ENCODE data around the gene HOXC13. TPM values are rescaled to one million over a fixed set of nuclear protein-coding genes. Genes with fewer than 3 reads are reported as not detected.
A peak's percentile ranks its signal among the peaks of the same experiment; 100 is the strongest.

HOXC13 gene
- total and polyA plus RNA-seq, 8 donors = not detected

- intact Hi-C loops (cut with DNase I) = no loop called here
- peaks cover 100% of the 10 kb centered on the region in 2 donors for H3K27me3 ChIP-seq
Measured at GRCh38 chr12:53990311-53991076, 51.9 kb downstream of the HOXC13 start.

DNA sequence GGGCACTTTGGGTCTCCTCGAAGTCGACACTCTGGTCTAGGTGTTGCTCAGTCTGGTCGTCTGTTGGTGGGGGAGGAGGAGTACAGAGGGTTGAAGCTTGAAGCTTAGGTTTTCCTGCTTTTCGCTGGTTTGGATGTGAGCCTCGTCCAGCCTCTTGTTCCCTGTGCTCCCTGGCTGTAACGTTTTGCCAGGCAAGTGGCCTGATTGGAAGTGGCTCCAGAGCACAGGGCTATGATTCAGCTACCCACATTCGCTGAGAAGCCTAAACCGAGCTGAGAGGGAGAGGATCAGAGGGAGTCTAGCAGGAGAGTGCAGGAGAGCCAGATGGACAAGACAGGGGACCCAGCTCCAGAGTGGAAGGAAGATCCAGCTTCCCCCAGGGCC, 52.4 kb downstream of the HOXC13 start:
- intact Hi-C loops (cut with DNase I) = no loop called here
- Histone ChIP-seq H3K36me3 (no peaks in the 10 kb centered on the region), H3K9me3 (no peaks in the 10 kb centered on the region), H3K4me3 (no peak overlapping the region), H3K27ac (no peak overlapping the region), H3K27me3 (peaks cover 100% of the 10 kb centered on the region in 2 donors), H3K4me1 (peaks cover 13 to 31% of the 10 kb centered on the region in 2 donors)
- no peak for DNase-seq
- TF ChIP-seq, protein P1, sequence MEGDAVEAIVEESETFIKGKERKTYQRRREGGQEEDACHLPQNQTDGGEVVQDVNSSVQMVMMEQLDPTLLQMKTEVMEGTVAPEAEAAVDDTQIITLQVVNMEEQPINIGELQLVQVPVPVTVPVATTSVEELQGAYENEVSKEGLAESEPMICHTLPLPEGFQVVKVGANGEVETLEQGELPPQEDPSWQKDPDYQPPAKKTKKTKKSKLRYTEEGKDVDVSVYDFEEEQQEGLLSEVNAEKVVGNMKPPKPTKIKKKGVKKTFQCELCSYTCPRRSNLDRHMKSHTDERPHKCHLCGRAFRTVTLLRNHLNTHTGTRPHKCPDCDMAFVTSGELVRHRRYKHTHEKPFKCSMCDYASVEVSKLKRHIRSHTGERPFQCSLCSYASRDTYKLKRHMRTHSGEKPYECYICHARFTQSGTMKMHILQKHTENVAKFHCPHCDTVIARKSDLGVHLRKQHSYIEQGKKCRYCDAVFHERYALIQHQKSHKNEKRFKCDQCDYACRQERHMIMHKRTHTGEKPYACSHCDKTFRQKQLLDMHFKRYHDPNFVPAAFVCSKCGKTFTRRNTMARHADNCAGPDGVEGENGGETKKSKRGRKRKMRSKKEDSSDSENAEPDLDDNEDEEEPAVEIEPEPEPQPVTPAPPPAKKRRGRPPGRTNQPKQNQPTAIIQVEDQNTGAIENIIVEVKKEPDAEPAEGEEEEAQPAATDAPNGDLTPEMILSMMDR (IDR thresholded peaks at IDR 0.05) = no peak
- no peak for ATAC-seq

More at GRCh38 chr12:53990311-53991076, 51.9 kb downstream of the HOXC13 start:
- DNase-seq (no peak), ATAC-seq (no peak)
- peaks cover 12 to 29% of the 10 kb centered on the region in 2 donors for H3K4me1 ChIP-seq
- TF ChIP-seq, protein P1 (IDR thresholded peaks at IDR 0.05) = no peak
- H3K4me3 ChIP-seq = no peak overlapping the region
- no peaks in the 10 kb centered on the region for H3K9me3 ChIP-seq
- H3K27ac ChIP-seq = no peak overlapping the region
- no peaks in the 10 kb centered on the region for H3K36me3 ChIP-seq

- Histone ChIP-seq H3K27ac (no peak overlapping the region), H3K27me3 (peaks cover 100% of the 10 kb centered on the region in 2 donors), H3K36me3 (no peaks in the 10 kb centered on the region), H3K4me1 (peaks cover 11 to 32% of the 10 kb centered on the region in 2 donors), H3K9me3 (no peaks in the 10 kb centered on the region), H3K4me3 (no peak overlapping the region)
- intact Hi-C loops (cut with DNase I) = no loop called here
- TF ChIP-seq, protein P1 (IDR thresholded peaks at IDR 0.05) = no peak
- ATAC-seq (no peak), DNase-seq (no peak)
Measured at GRCh38 chr12:53992377-53992889, 53.8 kb downstream of the HOXC13 start.

GRCh38 chr12:53993162-53994008, 54.8 kb downstream of the HOXC13 start:
- no peak overlapping the region for H3K27ac ChIP-seq
- H3K4me3 ChIP-seq = no peak overlapping the region
- no peaks in the 10 kb centered on the region for H3K36me3 ChIP-seq
- peak in 1 of 4 donors; percentile 2 for DNase-seq
- no peak for ATAC-seq
- TF ChIP-seq, protein P1 (IDR thresholded peaks at IDR 0.05) = no peak
- peaks cover 100% of the 10 kb centered on the region in 2 donors for H3K27me3 ChIP-seq
- no peaks in the 10 kb centered on the region for H3K9me3 ChIP-seq
- peaks cover 11 to 32% of the 10 kb centered on the region in 2 donors for H3K4me1 ChIP-seq
- intact Hi-C loops (cut with DNase I) = no loop called here

DNA sequence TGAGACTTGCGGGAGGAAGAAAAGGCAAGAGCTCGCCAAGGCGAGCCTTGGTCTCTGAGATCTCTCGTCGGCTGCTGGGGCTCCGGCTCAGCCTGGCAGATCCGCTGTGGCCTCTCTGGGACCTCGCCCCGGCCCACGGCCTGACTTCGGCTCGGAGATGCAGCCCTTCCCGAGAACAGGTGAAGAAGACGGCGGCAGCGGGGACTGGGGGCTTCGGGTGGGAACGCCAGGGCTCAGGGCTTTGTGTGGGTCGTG, 55.3 kb downstream of the HOXC13 start:
- Histone ChIP-seq H3K9me3 (no peaks in the 10 kb centered on the region), H3K27me3 (peaks cover 100% of the 10 kb centered on the region in 2 donors), H3K27ac (no peak overlapping the region), H3K4me3 (no peak overlapping the region), H3K36me3 (no peaks in the 10 kb centered on the region), H3K4me1 (peaks cover 11 to 32% of the 10 kb centered on the region in 2 donors)
- ATAC-seq (no peak), DNase-seq (peak in 1 of 4 donors; percentile 78)
- TF ChIP-seq, protein P1 (IDR thresholded peaks at IDR 0.05) = no peak
- intact Hi-C loops (cut with DNase I) = no loop called here

Data from left lung (tissue), 10 donors.